ENCODE measurements around the gene CCR5AS.
"Not testable (repeated sequence)": the region's sequence is repeated elsewhere in the genome, so short reads cannot be mapped to it uniquely, and the experiment has no call there.

Gene CCR5AS

GRCh38 chr3:46406788-46407611 lies at the start of gene CCR5AS, which contains the start of gene CCRL2:
Gene CCR5AS (minus strand): TSS chr3:46407066.
Gene CCRL2 (plus strand): TSS chr3:46407259. CDS start chr3:46408080, 821 bp downstream.
- DNase-seq, result peak; percentile 77

DNA sequence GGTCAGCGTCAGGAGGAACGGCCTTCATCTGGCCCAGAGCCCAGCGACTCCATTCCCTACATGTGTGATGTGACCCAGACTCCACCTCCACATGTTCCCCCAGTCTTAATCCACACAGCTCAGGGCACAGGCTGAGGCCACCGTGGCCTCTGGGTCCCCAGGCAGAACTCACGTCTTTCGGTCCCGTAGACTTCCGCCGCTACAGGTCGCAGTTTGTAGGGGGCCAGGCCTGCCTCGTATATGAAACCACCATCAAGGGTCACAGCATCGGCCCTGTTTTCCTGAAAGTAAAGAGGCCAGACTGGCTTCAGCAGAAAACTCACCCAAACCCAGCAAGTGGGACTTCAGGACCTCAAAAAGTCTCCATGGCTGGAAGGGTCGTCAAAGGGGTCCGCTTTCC lies 49.3 kb upstream of the CCR5AS start:
- no peak for DNase-seq

- no peak for DNase-seq
Measured at GRCh38 chr3:46455231-46456115, 48.6 kb upstream of the CCR5AS start.

DNA sequence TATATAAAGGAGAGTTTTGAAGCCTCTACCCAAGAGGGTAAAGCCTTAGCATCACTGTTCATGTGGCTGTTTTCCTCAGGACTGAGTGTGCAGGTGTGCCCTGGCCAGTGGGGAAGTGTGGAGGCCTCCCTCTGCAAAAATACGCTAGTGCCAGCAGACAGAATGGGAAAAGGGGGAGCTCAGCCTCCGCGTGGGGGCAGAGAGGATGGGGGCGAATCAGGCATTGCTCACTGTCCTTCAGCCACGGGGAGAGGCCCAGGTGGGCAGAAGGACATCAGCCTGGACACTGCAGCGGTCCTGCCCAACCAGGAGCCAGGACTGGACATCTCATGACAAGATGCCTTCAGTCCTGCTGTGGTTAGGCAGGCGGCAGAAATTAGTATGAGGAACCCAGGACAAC lies 47.7 kb upstream of the CCR5AS start:
- no peak for DNase-seq

- DNase-seq, result no peak
Measured at GRCh38 chr3:46454209-46454595, 47.3 kb upstream of the CCR5AS start.

DNA sequence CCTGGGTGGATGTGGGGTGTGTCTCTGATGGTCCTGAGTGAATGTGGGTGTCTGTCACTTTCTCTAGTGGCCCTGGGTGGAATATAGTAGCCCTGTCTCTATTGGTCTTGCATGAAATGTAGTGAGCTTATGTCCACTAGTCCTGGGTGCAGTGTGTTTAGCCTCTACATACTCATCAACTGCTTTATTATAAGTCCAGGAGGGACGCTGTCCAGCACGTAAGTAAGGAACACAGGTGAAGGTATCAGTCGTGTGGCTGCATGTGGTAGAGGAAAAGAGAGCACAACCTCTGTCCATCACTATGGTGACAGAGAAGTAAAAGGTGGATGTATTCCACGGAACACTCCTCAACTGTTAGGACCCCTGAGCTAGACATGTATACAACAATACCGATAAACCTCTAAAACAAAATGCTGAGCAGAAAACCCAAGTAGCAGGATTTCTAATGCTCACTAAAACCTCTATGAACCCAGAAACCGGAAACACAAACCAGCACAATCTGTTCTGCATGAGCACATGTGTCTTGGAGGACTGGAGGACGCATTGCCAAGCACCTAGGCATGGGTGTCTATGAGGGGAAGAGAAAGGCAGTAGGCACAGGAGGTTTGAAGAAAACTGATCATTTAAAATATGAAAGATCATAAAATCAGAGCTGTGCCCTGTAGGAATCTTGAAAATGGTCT lies 46.8 kb upstream of the CCR5AS start:
- no peak for DNase-seq

- no peak for DNase-seq
Measured at GRCh38 chr3:46449755-46450552, 43.1 kb upstream of the CCR5AS start.

GRCh38 chr3:46448721-46449120 lies 41.9 kb upstream of the CCR5AS start:
- no peak for DNase-seq

DNA sequence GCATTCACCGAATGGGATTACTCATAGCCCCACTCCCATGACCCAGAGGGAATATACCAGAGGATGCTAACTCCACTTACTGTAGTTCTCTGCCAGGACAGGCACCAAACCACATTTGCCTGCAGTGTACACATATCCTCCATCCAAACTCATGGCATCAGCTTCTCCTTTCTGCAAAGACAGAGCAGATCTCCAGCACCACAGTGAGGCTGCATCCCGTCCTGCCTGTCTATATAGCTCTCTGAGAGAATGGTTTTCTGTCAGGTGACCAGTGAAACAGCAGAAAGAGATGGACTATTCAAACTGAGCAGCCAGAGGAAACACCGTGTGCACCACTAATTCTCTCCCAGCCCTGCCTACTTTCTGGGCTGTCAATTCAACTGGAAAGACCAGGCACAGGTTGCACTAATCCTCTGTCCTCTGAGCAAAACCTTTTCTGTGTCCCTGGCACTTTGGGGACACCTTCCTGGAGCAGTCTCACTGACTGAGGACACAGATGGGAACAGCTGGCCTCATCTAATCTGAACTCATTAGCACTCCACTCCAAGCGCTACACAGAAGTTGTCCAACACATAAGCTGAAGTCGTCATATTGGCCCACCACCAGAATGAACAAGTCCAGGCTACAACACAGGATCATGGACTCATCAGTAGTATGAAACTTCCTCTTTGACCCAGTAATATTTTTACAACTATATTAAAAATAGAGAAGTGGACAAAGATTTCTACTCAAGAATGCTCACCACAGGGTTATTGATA lies 40.5 kb upstream of the CCR5AS start:
- no peak for DNase-seq

GRCh38 chr3:46442576-46443530 lies 36.0 kb upstream of the CCR5AS start:
- DNase-seq, result peak; percentile 15

GRCh38 chr3:46440531-46441294 lies 33.8 kb upstream of the CCR5AS start:
- peak; percentile 31 for DNase-seq

GRCh38 chr3:46438831-46439230 lies 32.0 kb upstream of the CCR5AS start:
- no peak for DNase-seq

GRCh38 chr3:46435081-46435726 lies 28.3 kb upstream of the CCR5AS start:
- no peak for DNase-seq

DNA sequence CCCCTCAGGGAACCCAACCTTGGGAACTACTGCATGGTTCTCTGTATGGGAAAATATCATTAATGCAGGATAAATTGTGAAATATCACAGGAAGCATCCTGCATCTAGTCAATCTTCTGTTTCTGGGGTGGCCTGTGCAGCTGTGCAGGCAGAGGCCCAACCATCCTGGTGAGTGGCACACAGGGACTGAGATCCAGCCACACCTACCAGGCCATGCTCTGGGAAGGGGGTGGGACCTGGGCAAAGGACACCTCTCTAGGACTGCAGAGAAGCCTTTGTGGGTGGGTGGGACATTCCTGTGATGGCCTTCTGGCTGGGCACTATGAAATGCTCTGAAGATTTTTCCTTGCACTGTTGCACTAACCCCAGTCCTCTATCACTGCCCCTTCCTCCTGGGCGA lies 27.0 kb upstream of the CCR5AS start:
- DNase-seq, result no peak

DNA sequence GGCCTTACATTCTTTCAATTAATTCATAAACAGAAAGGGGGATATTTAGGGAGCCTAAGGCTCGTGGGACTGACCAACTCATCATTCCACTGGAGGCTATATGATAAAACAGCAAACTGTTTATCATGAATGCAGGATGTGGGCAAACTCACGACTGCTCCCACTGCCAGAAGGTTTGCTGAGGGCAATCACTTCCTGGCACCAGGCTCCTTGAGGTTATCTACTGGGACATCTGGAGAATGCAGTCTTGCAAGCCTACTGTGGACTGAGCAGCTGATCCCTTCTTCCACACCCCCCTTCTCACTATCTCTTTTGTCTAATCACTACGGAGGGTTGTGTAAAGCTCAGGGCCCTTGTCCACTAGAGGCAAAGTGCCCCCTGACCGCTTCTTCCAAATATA lies 26.3 kb upstream of the CCR5AS start:
- not testable (repeated sequence) for DNase-seq

DNA sequence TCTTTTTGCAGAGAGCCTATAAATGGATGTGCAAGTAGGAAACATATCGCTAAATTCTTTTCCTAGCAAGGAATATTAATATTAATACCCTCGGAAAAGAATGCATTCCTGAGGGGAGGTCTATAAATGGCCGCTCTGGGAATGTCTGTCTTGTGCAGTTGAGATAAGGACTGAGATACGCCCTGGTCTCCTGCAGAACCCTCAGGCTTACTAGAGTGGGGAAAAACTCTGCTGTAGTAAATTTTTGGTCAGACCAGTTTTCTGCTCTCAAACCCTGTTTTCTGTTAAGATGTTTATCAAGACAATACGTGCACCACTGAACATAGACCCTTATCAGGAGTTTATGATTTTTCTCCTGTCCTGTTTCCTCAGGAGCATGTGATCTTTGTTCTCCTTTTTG lies 25.0 kb upstream of the CCR5AS start:
- DNase-seq, result not testable (repeated sequence)

- not testable (repeated sequence) for DNase-seq
Measured at GRCh38 chr3:46430879-46431278, 24.0 kb upstream of the CCR5AS start.

DNA sequence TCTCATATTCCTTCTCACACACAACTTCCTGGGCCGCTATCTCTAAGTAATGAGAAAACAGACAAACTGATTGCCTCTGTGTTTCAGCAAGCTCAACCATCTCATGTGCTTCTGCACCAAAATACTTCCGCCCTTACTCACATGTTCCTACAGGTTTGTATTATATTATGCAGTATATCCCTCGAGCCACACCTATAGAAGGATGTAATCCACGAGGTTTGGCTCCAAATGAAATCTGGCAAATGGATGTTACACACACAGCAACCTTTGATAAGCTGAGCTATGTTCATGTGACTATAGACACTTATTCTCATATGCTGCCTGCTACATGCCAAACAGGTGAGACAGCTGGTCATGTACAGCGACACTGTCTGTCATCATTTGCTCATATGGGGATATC lies 22.8 kb upstream of the CCR5AS start:
- no peak for DNase-seq

DNA sequence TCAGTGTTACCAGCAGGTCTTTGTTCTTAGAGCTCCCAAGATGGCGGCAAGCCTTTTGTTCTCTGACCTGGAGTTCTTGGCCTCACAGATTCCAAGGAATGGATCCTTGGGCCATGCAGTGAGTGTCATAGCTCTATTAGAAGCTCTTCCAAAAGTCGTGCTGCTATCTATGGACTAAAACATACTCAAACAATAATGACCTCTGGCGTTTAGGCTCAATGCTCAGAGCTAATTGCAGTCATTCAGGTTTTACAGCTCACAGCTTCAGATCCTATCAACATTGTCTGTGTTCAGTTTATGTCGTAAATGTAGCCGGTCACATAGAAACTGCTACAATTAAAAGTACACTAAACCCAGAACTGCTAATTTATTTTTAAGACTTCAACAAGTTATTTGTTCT lies 22.4 kb upstream of the CCR5AS start:
- DNase-seq, result no peak
